Natural killer cell (primary cell): ENCODE measurements around the gene CHL1. TPM values are rescaled to one million over a fixed set of nuclear protein-coding genes. Genes with fewer than 3 reads are reported as not detected.

ENCODE experiments used
- ATAC-seq, 3 donors: fragments of 150-1000 bp in 2 of 3; fragments of 200-7000 bp in 1 of 3; cut with Tn5 transposase; 1 replicate in 1 of 3; 2 replicates in 2 of 3; pipeline ENCODE4 v1.10.0; 2021; ENCODE audit warnings: mild to moderate bottlenecking in 2 of 3, moderate library complexity in 2 of 3
- DNase-seq, 2 donors: peaks; one replicate each; pipeline versions ENCODE4 v3.0.0 to v3.0.0-alpha.2; 2013 to 2021; ENCODE audit warnings: mixed read lengths in 1 of 2
- H3K27ac ChIP-seq: one replicate; pipeline ENCODE4 v1.5.1; 2013; ENCODE audit warnings: mild to moderate bottlenecking, low read length
- H3K27me3 ChIP-seq: one replicate; pipeline ENCODE4 v1.6.1; 2013; ENCODE audit warnings: low read length; ENCODE audit not compliant: control insufficient read depth, insufficient read depth
- H3K36me3 ChIP-seq: one replicate; pipeline ENCODE4 v1.6.1; 2013; ENCODE audit warnings: low read length; ENCODE audit not compliant: control insufficient read depth, insufficient read depth
- H3K4me1 ChIP-seq: one replicate; pipeline ENCODE4 v1.6.1; 2013; ENCODE audit warnings: low read length; ENCODE audit not compliant: control insufficient read depth, insufficient read depth
- H3K4me3 ChIP-seq: one replicate; pipeline ENCODE4 v1.5.1; 2013; ENCODE audit warnings: low read length
- H3K9me3 ChIP-seq: one replicate; pipeline ENCODE4 v1.6.1; 2013; ENCODE audit warnings: low read length; ENCODE audit not compliant: control insufficient read depth, insufficient read depth
- H3K27ac Mint-ChIP-seq, 2 donors: one replicate each; pipeline ENCODE4 v1.8.0; 2022; ENCODE audit warnings: mild to moderate bottlenecking in 2 of 2, mixed read lengths in 2 of 2, moderate library complexity in 1 of 2
- H3K27me3 Mint-ChIP-seq, 2 donors: one replicate each; pipeline ENCODE4 v1.8.0; 2022; ENCODE audit warnings: low read depth in 2 of 2, mixed read lengths in 2 of 2
- H3K36me3 Mint-ChIP-seq: one replicate; pipeline ENCODE4 v1.8.0; 2022; ENCODE audit warnings: mixed read lengths
- H3K4me1 Mint-ChIP-seq, 2 donors: one replicate each; pipeline ENCODE4 v1.8.0; 2022; ENCODE audit warnings: mixed read lengths in 2 of 2
- H3K4me3 Mint-ChIP-seq: one replicate; pipeline ENCODE4 v1.8.0; 2022; ENCODE audit warnings: mild to moderate bottlenecking, moderate library complexity, mixed read lengths
- H3K9me3 Mint-ChIP-seq, 2 donors: one replicate each; pipeline ENCODE4 v1.8.0; 2022; ENCODE audit warnings: mixed read lengths in 2 of 2
- WGBS: methylation state at CpG from one replicate; pipeline ENCODE4 v1.1.7; 2013; ENCODE audit warnings: missing lambda C conversion rate; ENCODE audit not compliant: insufficient coverage; 5-methylcytosine and 5-hydroxymethylcytosine counted together
- intact Hi-C: fragments of 100-400 bp; cut with micrococcal nuclease; formaldehyde crosslinking; loops from one replicate; pipeline ENCODE4 v1.14.2; 2022
- total RNA-seq, 4 donors: library from RNA; stranded (reverse); fragments of 120-200 nt in 1 of 4; gene quantifications; one replicate each; pipeline versions ENCODE4 v1.2.3 to v1.2.4, GENCODE V29; 2013 to 2022
- TF ChIP-seq, protein P1 (sequence below): fragments of 200-600 bp; IDR thresholded peaks from one replicate; pipeline ENCODE4 v1.8.0; 2022; ENCODE audit warnings: antibody characterized with exemption

CHL1 gene
- total RNA-seq, 3 donors from 2014 or later (not counting 1 experiment from before 2014, with no cell fraction given): not detected

GRCh38 chr3:436053-436452 lies 239.5 kb downstream of the CHL1 start:
- DNase-seq: no peak
- Histone ChIP-seq H3K9me3 (no peaks in the 10 kb centered on the region), H3K27ac (no peak overlapping the region), H3K36me3 (no peaks in the 10 kb centered on the region), H3K4me1 (no peaks in the 10 kb centered on the region), H3K27me3 (no peaks in the 10 kb centered on the region), H3K4me3 (no peak overlapping the region)
- intact Hi-C loops: no loop called here
- 70% methylated on average over 1 of the region's 2 CpGs for WGBS
- peaks cover 26 to 30% of the 10 kb centered on the region in 2 donors for H3K9me3 Mint-ChIP-seq
- H3K36me3 Mint-ChIP-seq: no peaks in the 10 kb centered on the region
- H3K27me3 Mint-ChIP-seq: no peaks in the 10 kb centered on the region
- no peak for ATAC-seq
- H3K27ac Mint-ChIP-seq: no peak overlapping the region
- TF ChIP-seq, protein P1, sequence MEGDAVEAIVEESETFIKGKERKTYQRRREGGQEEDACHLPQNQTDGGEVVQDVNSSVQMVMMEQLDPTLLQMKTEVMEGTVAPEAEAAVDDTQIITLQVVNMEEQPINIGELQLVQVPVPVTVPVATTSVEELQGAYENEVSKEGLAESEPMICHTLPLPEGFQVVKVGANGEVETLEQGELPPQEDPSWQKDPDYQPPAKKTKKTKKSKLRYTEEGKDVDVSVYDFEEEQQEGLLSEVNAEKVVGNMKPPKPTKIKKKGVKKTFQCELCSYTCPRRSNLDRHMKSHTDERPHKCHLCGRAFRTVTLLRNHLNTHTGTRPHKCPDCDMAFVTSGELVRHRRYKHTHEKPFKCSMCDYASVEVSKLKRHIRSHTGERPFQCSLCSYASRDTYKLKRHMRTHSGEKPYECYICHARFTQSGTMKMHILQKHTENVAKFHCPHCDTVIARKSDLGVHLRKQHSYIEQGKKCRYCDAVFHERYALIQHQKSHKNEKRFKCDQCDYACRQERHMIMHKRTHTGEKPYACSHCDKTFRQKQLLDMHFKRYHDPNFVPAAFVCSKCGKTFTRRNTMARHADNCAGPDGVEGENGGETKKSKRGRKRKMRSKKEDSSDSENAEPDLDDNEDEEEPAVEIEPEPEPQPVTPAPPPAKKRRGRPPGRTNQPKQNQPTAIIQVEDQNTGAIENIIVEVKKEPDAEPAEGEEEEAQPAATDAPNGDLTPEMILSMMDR: no peak
- H3K4me3 Mint-ChIP-seq: no peak overlapping the region
- no peaks in the 10 kb centered on the region for H3K4me1 Mint-ChIP-seq

GRCh38 chr3:440826-441225 lies 244.3 kb downstream of the CHL1 start:
- Mint-ChIP-seq H3K27me3 (no peaks in the 10 kb centered on the region), H3K27ac (no peak overlapping the region), H3K4me1 (no peaks in the 10 kb centered on the region), H3K9me3 (peaks cover 21 to 31% of the 10 kb centered on the region in 2 donors), H3K36me3 (peaks cover 5% of the 10 kb centered on the region), H3K4me3 (no peak overlapping the region)
- Histone ChIP-seq H3K36me3 (no peaks in the 10 kb centered on the region), H3K27ac (no peak overlapping the region), H3K9me3 (peaks cover 6% of the 10 kb centered on the region), H3K4me3 (no peak overlapping the region), H3K27me3 (no peaks in the 10 kb centered on the region), H3K4me1 (no peaks in the 10 kb centered on the region)
- TF ChIP-seq, protein P1: no peak
- DNase-seq (no peak), ATAC-seq (no peak)
- WGBS: 78% methylated on average over 2 of the region's 5 CpGs
- intact Hi-C loops: no loop called here

DNA sequence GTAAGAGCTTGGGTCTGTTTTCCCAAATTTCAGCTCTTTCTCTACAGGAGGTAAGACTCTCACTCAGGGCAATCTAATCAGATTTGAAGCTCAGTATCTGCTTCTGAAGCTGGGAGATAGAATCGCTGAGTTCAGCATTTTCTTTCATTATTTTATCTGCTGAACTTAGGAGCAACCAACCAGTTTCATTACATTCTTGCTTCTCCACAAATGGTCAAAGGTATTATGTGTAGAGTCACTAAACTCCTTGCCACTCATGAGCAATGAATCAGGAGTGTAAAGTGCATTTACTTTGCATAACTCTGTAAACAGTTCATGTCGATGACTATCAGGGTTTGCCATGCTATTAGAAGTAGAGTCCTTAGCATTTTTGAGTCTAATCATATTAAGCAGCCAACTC lies 249.4 kb downstream of the CHL1 start:
- 100% methylated on average over 2 of the region's 2 CpGs for WGBS
- Mint-ChIP-seq H3K9me3 (peaks cover 12 to 17% of the 10 kb centered on the region in 2 donors), H3K36me3 (peaks cover 5% of the 10 kb centered on the region), H3K4me1 (no peaks in the 10 kb centered on the region), H3K27ac (no peak overlapping the region), H3K4me3 (no peak overlapping the region), H3K27me3 (no peaks in the 10 kb centered on the region)
- DNase-seq: no peak
- Histone ChIP-seq H3K27me3 (no peaks in the 10 kb centered on the region), H3K36me3 (no peaks in the 10 kb centered on the region), H3K27ac (no peak overlapping the region), H3K4me1 (no peaks in the 10 kb centered on the region), H3K9me3 (peaks cover 6% of the 10 kb centered on the region), H3K4me3 (no peak overlapping the region)
- intact Hi-C loops: no loop called here
- TF ChIP-seq, protein P1: no peak
- no peak for ATAC-seq

DNA sequence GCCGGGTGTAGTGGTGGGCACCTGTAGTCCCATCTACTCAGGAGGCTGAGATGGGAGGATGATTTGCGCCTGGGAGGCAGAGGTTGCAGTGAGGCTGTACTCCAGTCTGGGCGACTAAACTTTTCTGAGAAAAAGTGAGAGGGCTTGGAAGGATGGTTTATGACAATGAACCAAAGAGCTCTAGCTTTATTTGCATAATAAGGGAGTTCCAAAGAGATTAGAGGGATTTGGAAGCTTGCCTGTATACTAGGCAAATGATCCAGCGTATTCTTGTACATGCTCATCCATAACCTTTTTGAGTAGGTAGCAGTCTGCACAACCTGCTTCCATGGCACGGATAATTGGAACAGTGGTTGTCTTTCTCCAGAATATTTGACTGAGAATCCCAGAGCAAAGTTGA lies 251.1 kb downstream of the CHL1 start:
- Mint-ChIP-seq H3K4me1 (no peaks in the 10 kb centered on the region), H3K4me3 (no peak overlapping the region), H3K27ac (no peak overlapping the region), H3K9me3 (peaks cover 14% of the 10 kb centered on the region in 2 donors), H3K27me3 (no peaks in the 10 kb centered on the region), H3K36me3 (no peaks in the 10 kb centered on the region)
- Histone ChIP-seq H3K27ac (no peak overlapping the region), H3K4me1 (no peaks in the 10 kb centered on the region), H3K27me3 (no peaks in the 10 kb centered on the region), H3K4me3 (no peak overlapping the region), H3K9me3 (peaks cover 6% of the 10 kb centered on the region), H3K36me3 (no peaks in the 10 kb centered on the region)
- intact Hi-C loops: no loop called here
- DNase-seq (no peak), ATAC-seq (no peak)
- TF ChIP-seq, protein P1: no peak
- WGBS: 90% methylated on average over 5 of the region's 5 CpGs
